Fibroblast of villous mesenchyme (primary cell): ENCODE data around the gene GIT2. TPM values are rescaled to one million over a fixed set of nuclear protein-coding genes. Genes with fewer than 3 reads are reported as not detected.
A peak's percentile ranks its signal among the peaks of the same experiment; 100 is the strongest.

ENCODE experiments used
- DNase-seq: peaks from one replicate; pipeline ENCODE4 v3.0.0-alpha.2; 2010; ENCODE audit warnings: low read depth
- H3K4me3 ChIP-seq: 2 replicates; pipeline ENCODE4 v1.5.1; 2011; ENCODE audit warnings: low read depth, mild to moderate bottlenecking, low read length
- CTCF ChIP-seq: IDR thresholded peaks from 2 replicates; pipeline ENCODE4 v1.5.1; 2012; ENCODE audit warnings: low read depth, mild to moderate bottlenecking, low read length; ENCODE audit not compliant: insufficient read depth
- total RNA-seq: library from RNA; depleted of rRNA; stranded (reverse); fragments of >200 nt; gene quantifications from 2 replicates; pipeline ENCODE4 v1.2.3, GENCODE V29; 2012

GIT2 gene
- total RNA-seq, 1 donor, result 54.4 TPM

GRCh38 chr12:110005319-110005973, 9.3 kb upstream of the GIT2 start:
- no peak for TF ChIP-seq CTCF
- H3K4me3 ChIP-seq, result no peak overlapping the region
- DNase-seq, result no peak

DNA sequence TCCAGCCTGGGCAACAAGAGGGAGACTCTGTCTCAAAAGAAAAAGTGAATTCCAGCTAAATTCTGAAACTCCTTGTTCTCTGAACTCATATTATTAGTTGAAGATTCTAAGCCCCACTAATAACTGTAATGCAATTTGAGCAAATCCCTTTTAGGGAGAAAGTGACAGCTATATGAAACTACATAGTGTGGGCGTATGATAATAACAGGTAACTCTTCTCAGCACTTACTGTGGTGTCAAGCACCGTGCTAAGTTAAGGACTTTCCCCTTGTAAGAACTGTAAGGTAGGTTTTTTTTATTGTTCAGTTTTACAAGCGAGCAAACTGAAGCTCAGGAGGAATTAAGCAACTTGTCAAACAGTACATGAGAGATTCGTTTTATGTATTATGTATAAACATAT, 8.4 kb upstream of the GIT2 start:
- no peak for DNase-seq
- H3K4me3 ChIP-seq, result no peak overlapping the region
- no peak for TF ChIP-seq CTCF

GRCh38 chr12:110002676-110003515, 6.7 kb upstream of the GIT2 start:
- TF ChIP-seq CTCF, result no peak
- no peak overlapping the region for H3K4me3 ChIP-seq

GRCh38 chr12:110001596-110001995, 5.4 kb upstream of the GIT2 start:
- TF ChIP-seq CTCF, result no peak
- no peak for DNase-seq

More at GRCh38 chr12:110002676-110003515, 6.7 kb upstream of the GIT2 start:
- DNase-seq, result no peak

DNA sequence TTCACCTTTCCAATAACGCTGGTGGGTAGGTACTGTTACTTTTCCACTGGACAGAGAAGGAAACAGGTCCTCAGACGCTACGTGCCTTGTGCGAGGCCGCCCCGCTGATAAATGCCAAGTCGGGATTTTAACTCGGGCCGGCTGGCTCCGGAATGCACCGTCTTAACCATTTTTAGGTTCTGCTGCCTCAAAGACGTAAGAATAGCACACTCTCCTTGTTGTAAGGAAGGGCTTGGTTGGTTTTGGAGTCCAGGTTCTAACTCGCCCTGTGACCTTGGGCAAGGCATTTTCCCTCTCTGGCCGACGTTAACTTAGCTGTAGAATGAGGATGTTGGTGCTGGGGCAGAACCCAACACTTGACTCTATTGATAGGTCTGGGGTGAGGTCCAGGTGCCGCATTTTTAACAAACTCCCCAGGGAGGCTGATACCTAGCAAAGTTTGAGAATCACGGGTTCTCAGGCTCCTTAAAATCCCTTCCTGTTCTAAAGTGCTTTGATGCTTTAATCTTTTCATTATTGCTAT, 3.9 kb upstream of the GIT2 start:
- peak; percentile 53 for DNase-seq
- H3K4me3 ChIP-seq, result peak overlapping the region; percentile 84
- TF ChIP-seq CTCF, result no peak

More at GRCh38 chr12:110001596-110001995, 5.4 kb upstream of the GIT2 start:
- H3K4me3 ChIP-seq, result no peak overlapping the region

DNA sequence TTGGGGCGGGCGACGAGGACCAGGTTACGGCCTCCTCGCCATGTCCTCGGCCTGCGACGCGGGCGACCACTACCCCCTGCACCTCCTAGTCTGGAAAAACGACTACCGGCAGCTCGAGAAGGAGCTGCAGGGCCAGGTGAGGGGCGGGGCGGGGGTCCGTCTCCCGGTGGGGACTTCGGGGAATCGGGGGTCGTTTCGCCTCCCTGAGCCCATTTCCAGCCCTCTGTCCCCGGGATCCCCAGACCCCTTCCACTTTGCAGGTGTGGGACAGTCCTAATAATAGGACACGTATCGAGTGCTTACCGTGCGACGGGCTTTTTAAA, 3.4 kb upstream of the GIT2 start:
- DNase-seq, result no peak
- no peak for TF ChIP-seq CTCF
- H3K4me3 ChIP-seq, result peak overlapping the region; percentile 84
